ENCODE measurements around the gene OPA3.
A peak's percentile ranks its signal among the peaks of the same experiment; 100 is the strongest.

- TF ChIP-seq CTCF (IDR thresholded peaks at IDR 0.05; ENCODE audit: insufficient read depth, low read length): peak; percentile 99
- peak; percentile 51 for TF ChIP-seq GABPA (IDR thresholded peaks at IDR 0.05; ENCODE audit: low read depth)
- no peak for TF ChIP-seq POLR2AphosphoS5 (IDR thresholded peaks at IDR 0.05; ENCODE audit: low read depth)
Observed at GRCh38 chr19:45485305-45486077, 99.1 kb downstream of the OPA3 start.

All from HL-60 (cell line).